NCI-H748 (cell line): Measurements from ENCODE around the gene RNF135.
A peak's percentile ranks its signal among the peaks of the same experiment; 100 is the strongest.
"Not testable (repeated sequence)": the region's sequence is repeated elsewhere in the genome, so short reads cannot be mapped to it uniquely, and the experiment has no call there.

Source experiments
- DNase-seq: peaks from one replicate; lab custom pipeline; 2025; ENCODE audit not compliant: unreplicated experiment; lab: John Stamatoyannopoulos, UW

RNF135 gene, protein sequence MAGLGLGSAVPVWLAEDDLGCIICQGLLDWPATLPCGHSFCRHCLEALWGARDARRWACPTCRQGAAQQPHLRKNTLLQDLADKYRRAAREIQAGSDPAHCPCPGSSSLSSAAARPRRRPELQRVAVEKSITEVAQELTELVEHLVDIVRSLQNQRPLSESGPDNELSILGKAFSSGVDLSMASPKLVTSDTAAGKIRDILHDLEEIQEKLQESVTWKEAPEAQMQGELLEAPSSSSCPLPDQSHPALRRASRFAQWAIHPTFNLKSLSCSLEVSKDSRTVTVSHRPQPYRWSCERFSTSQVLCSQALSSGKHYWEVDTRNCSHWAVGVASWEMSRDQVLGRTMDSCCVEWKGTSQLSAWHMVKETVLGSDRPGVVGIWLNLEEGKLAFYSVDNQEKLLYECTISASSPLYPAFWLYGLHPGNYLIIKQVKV

DNA sequence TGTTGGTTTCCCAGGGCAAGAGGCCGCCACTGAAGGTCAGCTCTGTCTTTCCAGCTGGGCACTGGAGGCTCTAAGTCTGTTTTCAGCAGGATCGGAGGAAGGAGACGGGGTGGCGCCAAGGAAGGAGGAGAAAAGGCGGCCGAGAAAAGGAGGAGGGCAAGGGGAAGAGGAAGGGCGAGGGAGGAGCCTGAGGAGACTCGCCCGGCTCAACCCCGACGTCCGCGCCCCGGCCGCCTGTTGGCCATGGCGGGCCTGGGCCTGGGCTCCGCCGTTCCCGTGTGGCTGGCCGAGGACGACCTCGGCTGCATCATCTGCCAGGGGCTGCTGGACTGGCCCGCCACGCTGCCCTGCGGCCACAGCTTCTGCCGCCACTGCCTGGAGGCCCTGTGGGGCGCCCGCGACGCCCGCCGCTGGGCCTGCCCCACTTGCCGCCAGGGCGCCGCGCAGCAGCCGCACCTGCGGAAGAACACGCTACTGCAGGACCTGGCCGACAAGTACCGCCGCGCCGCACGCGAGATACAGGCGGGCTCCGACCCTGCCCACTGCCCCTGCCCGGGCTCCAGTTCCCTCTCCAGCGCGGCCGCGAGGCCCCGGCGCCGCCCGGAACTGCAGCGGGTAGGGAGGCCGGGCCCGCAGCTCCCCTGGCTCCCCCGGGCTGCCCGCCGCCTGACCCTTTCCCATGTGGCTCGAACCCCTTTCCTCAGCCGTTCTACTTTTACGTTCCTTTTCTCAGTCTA lies at the start of gene RNF135:
Gene RNF135 (plus strand): TSS at position 209 of the 737 bp plus-strand sequence. CDS start 35 bp downstream, at position 244.
- peak; percentile 83 for DNase-seq

DNA sequence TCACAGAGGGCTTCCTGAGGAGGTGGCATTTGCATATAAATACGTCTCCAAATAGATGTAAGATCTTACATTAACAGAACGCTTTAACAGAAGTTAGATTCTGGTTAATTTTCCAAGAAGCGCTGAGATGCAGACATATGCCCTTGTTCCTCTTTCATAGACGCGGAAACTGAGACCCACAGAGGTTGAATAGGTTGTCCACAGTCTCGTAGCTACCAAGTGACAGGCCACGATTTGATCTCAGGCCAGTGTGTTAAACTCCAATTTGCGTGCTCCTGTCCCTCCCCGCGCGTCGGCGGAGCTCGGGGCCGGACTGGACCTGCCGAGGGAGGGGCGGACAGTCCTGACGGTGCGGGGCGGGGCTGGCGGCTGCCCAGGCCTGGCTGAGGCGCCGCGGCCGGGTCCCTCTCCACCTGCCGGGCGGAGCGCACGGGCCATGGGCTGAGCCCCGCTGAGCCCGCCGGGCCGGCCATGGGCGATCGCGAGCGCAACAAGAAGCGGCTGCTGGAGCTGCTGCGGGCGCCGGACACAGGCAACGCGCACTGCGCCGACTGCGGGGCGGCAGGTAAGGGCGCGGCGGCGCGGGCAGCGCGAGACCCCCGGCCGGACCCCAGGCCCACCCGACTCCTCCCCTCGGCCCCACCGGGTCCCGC lies 49.2 kb upstream of the RNF135 start, which contains the start of gene ADAP2:
Gene ADAP2 (plus strand): TSS at position 402 of the 653 bp plus-strand sequence. CDS start 70 bp downstream, at position 472.
- peak; percentile 62 for DNase-seq

DNA sequence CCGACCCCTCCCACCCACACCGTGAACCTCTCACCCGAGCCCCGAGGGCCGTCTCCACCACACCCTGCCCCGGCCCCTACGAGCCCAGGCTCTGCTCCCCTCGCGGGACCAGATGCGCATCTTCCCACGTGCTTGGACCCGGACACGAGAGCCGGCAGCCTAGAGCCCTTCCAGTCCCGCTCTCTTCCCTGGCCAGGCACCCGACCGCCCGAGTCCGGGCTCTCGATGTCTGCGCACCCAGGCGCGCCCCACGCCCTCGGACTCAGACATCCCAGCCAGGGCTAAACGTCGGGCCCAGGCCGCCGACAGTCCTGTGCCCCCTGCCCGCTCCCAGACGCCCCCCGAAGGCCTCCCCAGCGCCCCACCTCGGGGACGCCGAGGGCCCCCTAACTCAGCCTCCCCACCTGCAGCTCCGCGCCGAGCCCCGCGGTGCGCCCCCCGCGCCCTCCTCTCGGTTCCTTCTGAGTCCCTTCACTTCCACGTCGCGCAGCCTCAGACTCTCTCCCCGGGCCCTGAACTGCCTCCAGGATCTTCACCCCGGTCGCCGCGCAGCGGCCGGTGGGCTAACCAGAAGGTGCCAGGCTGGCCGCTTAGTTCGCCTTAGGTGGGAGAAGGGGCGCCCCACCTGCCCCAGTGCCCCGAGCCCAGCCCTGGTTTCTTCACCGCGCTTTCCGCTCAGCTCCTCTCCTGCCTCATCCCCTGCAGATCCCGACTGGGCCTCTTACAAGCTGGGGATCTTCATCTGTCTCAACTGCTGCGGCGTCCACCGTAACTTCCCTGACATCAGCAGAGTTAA lies 48.4 kb upstream of the RNF135 start:
- DNase-seq: no peak

DNA sequence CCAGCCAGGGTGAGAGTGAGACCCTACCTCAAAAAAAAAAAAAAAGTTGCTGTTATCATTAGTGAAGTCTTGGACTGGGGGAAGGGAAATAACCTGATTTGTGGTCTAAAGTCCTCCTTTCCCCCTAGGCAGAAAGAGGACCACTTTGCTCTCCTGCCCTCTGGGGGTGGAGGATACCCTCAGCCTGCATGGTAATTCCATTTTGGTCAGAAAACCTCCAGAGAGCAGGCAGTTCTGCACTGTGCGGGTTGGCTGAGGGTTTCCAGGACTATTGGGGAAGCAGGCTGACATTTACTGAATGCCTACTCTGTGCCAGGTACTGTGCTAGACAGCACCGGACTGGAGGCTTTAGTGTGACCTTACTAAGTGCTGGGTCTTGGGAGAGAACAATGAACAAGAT lies 46.5 kb upstream of the RNF135 start:
- DNase-seq: no peak

DNA sequence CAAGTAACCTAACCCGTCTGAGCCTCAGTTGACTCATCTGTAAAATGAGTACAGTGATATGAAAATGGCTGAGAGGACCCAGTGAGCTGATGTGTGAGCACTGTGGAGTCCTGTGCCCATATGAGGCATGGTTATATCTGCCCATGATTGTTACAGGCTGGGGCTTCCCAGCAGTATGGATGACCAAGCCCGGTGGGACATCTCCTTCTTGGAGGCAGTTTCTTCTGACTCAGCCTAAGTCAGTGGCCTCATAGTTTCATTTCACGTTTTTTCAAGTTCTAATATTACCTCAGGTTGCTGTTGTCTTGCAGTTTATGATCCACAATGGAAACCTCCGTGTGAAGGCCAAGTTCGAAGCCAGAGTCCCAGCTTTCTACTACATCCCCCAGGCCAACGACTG lies 44.3 kb upstream of the RNF135 start:
- DNase-seq: no peak

DNA sequence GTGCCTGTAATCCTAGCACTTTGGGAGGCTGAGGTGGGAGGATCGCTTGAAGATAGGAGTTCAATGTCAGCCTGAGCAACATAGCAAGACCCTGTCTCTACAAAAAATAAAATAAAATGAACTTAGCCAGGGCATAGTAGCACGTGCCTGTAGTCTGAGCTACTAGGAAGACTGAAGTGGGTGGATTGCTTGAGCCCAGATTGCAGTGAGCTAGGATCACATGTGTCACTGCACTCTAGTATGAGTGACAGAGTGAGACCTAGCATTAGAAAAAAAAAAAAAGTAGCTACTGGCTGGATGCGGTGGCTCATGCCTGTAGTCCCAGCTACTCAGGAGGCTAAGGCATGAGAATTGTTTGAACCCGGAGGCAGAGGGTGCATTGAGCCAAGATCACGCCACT lies 43.1 kb upstream of the RNF135 start:
- DNase-seq: no peak

DNA sequence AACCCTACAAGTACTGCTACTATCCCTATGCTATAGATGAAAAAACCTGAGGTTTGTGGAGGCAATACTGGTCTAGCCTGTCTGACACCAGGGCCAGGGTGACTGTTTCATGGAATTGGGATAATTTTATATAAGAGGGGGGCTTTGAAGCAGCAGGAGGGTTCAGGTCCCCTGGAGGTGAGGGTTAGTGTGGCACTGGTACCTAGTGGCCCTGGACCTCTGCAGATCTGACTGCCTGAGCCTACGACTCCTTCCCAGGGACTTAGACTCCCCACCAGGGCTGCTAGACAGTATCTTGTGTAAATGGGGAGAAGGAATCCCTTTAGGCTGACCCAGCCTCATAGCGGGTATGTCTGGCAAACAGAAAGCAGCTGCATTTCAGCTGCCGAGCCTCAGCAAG lies 42.3 kb upstream of the RNF135 start:
- no peak for DNase-seq

DNA sequence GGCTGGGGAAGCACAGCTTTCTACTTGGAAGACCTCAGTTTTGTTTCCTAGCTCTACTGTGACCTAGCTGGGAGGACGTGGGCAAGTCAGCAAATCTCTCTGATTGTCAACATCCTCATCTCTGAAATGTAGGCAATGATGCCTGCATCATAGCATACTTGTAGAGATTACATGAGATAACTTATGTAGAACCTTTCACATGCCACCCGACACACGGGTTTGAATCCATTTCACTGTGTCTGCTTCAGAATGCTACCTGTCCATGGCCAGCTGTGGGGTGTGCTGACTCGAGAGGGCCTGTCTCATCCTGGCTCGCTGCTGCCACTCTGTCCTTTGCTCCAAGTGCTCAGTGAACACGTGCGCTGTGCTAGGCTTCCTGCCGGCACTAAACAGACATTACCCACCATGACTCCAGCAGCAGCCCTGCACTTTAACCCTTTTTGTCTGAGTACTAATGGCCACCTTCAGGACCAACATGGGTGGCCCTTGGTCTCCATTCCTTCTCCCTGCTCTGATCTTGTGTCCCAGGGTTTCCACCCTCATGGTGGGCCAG lies 41.7 kb upstream of the RNF135 start:
- DNase-seq: no peak

DNA sequence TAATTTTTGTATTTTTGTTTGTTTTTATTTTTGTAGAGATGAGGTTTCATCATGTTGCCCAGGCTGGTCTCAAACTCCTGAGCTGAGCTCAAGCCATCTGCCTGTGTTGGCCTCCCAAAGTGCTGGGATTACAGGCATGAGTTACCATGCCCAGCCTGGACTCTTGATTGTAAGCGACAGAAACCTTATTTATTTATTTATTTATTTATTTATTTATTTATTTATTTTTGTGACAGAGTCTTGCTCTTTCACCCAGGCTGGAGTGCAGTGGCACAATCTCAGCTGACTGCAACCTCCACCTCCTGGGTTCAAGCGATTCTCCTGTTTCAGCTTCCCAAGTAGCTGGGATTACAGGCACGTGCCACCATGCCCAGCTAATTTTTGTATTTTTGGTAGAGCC lies 41.0 kb upstream of the RNF135 start:
- DNase-seq: not testable (repeated sequence)

DNA sequence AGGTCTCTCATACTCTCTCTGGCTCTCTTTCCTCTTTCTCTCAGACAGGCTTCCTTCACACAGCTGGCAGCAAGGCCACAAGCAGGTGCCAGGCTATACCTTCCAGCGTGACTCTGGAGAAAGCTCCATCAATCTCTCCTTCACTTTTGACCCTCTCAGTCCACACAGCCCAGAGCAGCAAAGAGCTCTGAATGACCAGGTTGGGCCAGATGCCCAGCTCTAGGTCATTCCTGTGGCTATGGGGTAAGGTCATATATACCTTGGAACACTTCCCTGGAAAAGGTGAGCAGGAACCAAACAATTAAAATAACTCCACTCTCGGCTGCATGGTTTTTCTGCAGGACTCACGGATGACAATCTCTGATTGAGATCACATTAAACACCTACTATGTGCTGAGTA lies 40.3 kb upstream of the RNF135 start:
- DNase-seq: no peak

DNA sequence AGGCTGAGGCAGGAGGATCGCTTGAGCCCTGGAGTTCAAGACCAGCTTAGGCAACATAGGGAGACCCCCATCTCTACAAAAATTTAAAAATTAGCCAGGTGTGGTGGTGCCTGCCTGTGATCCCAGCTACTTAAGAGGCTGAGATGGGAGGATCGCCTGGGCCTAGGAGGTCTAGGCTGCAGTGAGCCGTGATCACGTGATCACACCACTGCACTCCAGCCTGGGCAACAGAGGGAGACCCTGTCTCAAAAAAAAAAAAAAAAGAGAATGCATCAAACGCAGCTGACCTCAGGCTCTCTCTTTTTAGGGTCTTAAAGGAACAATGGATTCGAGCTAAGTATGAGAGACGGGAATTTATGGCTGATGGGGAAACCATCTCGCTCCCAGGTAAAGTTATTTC lies 39.3 kb upstream of the RNF135 start:
- DNase-seq: not testable (repeated sequence)

DNA sequence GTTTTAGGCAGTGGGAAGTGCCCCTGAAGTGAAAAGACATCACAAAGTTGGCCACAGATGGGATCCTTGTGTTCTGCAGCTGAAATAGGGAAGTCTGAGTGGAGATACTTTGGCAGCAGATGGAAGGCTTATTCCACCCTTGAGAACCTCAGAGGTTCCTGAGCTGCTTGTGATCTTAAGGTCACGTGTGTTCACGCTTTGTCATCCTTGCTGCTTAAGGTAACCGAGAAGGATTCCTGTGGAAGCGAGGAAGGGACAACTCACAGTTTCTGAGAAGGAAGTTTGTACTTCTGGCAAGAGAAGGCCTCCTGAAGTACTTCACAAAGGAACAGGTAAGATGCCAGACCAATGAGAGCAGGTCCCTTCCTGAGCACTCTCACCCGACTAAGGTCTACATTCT lies 36.9 kb upstream of the RNF135 start:
- DNase-seq: no peak

DNA sequence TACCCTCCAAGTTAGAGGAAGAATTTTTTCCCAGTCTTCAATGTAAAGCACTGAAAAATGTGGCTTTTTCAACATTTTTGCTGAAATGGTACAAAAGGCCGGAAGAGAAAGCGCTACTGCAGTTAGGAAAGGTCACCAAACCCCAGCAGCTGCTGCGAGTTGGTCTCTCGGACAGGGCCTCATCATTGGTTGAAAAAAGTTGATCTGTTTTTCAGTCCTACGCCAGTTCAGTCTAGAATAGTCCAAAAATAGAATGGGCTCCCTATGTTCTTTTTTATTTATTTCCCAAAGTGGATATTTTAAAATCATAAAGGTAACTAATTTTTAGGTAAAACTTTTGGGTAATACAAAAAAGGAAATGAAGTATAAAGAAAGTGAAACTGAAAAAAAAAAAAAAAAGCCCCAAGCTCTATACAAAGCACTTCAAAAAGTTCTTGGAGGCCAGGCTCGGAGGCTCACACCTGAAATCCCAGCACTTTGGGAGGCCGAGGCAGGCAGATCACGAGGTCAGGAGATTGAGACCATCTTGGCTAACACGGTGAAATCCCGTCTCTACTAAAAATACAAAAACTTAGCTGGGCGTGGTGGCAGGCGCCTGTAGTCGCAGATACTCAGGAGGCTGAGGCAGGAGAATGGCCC lies 31.7 kb upstream of the RNF135 start:
- no peak for DNase-seq

DNA sequence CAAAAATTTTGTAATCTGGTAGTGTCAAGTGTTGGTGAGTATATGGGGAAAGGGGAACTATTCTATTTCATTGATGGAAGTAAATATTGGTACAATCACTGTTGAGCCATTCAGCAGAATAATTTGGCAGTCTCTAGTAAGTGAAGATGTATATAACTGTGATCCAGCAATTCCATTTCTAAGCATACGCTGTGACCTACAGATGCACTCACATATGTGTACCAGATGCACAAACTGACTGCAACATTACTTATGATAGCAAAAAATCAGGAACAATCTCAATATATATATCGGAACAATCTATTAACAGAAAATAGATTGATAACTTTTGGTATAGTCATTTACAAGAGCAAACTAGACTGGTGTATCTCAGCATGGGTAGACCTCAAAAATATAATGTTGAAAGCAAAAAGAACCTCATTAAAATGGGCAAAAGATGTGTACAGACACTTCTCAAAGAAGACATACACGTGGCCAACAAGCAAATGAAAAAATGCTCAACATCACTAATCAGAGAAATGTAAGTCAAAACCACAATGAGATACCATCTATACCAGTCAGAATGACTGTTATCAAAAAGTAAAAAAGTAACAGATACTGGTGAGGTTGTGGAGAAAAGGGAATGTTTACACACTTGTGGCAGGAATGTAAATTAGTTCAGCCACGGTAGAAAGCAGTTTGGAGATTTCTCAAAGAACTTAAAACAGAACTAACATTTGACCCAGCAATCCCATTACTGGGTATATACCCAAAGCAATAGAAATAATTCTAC lies 28.3 kb upstream of the RNF135 start:
- DNase-seq: no peak

DNA sequence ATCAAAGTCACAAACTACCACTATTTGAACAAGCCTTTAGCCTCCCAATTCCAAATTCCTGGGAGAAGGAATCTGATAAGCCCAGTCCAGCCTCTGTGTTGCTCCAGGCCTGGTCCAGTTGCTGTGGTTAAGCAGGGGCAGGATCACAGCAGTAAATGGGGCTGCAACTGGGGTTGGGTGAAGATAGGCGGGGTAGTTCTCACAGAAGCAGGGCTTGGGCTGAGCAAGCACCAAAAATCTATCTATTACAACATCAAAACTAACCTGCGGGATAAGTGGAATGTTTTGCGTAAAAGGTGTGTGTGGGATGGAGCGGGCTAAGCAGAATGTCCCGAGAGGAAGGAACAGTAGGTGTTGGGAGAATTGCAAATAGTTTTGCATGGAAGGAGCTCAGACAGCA lies 23.0 kb upstream of the RNF135 start:
- no peak for DNase-seq

DNA sequence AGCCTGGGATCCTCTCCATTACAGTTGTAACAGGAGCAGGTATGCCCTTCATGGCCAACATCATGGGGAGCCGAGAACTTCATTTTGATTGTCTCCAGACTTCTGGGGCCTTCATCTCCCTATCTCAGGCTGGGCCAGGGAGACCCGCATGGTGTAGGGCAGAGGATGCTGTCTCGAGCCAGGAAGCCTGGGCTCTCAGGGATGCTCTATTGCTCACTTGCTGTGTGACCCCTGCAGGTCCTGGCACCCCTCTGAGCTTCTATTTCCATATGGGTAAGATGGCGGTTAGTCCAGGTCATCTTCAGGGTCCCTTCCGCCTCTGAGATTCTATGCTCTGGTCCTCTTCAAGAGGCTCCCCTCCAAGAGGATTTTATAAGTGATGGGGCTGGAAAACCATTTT lies 20.6 kb upstream of the RNF135 start:
- DNase-seq: no peak

DNA sequence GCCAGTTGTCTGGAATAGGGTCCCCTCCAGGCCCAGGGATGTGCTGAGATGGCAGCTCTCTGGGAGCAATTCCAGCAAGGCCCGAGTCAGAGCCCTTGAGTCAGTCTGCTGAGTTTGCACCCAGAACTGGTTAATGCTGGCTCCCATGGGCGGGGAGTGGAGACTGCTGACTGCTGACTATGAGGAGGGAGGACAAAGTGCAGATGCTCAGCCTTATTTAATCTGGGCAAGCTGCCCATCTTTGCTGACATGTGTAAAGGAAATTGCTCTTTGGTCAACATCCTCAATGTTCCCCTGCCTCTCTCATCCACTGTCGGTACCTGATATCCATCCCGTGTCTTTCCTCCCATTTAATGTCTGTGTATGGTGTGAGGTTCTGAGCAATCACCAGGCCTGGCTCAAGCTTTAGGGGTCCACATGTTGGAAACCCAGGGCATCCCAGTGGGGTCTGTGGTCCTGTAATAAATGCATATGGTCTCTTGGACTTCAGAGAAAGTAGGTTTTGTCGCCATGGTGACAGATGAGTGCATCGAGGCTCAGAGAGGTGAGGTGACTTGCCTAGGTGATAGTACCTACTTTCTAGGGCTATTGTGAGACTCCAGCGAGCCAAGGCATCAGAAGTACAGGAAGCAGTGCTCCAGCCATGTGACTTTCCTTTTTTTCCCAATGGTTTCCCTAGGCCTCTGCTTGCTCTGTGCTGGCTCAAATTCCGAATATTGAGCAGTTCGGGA lies 20.0 kb upstream of the RNF135 start:
- DNase-seq: peak; percentile 92

DNA sequence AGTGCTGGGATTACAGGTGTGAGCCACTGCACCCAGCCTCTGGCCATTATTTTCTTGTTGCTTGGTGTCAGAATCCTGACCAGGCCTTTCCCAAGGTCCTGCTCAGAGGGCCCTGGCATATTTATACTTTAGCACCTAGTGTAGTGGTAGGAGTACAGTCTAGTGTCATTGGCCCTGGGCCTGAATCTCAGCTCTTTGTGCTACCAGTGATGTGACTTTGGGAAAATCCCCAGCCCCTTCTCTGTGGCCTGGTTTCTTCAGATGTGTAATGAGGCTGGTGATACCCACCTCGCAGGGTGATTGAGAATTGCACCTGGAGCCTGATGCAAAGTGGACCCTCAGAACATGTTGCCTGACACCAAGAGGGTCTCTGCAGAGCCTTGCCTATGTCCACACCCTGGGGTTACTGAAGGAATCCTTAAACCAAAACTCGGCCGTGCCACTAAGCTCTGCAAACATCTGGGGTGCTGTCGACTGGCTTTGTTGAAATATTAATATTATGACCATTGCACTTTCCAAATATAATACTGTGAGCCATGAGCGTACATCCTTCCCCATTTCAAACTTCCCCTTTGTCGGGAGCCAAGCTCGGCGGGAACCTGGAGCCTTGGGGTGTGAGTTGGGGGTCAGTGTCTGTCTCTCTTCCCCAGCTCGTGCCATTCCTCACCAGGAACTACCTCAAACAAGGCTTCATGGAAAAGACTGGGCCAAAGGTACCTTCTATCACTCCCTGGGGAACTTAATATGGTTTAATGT lies 18.0 kb upstream of the RNF135 start:
- DNase-seq: no peak
